ENCODE results near the gene MOSMO. TPM values are rescaled to one million over a fixed set of nuclear protein-coding genes. Genes with fewer than 3 reads are reported as not detected.
"Not testable (repeated sequence)": the region's sequence is repeated elsewhere in the genome, so short reads cannot be mapped to it uniquely, and the experiment has no call there.

The MOSMO gene
- total and polyA plus RNA-seq, 2 donors (not counting 1 experiment from before 2014, with no cell fraction given) = 13.0 to 20.2 TPM

DNA sequence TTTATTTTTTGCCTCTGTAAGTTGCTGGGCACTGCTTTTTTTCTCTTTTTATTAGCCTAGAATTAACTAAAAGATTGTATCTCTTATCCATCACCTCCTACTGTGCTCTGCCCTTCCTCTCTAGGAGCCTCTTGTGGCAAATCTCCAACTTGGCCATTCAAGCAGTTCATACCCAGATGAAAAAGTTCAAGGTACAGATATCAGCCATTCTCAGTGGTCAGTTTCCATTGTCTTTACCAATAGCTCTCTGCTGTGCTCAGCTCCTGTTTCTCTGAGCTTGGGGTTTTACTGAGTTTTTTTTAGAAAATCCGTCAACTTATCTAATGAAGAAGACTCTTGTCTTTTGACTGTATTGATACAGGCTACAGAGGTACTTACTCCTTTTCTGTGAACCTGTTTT, 15.6 kb downstream of the MOSMO start:
- no peak for TF ChIP-seq EZH2 (IDR thresholded peaks at IDR 0.05; ENCODE audit: borderline replicate concordance, insufficient read depth, low read depth, low read length, poor library complexity, severe bottlenecking)
- TF ChIP-seq, protein P1, sequence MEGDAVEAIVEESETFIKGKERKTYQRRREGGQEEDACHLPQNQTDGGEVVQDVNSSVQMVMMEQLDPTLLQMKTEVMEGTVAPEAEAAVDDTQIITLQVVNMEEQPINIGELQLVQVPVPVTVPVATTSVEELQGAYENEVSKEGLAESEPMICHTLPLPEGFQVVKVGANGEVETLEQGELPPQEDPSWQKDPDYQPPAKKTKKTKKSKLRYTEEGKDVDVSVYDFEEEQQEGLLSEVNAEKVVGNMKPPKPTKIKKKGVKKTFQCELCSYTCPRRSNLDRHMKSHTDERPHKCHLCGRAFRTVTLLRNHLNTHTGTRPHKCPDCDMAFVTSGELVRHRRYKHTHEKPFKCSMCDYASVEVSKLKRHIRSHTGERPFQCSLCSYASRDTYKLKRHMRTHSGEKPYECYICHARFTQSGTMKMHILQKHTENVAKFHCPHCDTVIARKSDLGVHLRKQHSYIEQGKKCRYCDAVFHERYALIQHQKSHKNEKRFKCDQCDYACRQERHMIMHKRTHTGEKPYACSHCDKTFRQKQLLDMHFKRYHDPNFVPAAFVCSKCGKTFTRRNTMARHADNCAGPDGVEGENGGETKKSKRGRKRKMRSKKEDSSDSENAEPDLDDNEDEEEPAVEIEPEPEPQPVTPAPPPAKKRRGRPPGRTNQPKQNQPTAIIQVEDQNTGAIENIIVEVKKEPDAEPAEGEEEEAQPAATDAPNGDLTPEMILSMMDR (IDR thresholded peaks at IDR 0.05) = no peak
- no peak for DNase-seq
- Mint-ChIP-seq H3K27ac (no peak overlapping the region), H3K4me1 (peaks cover 36% of the 10 kb centered on the region), H3K4me3 (no peak overlapping the region), H3K27me3 (no peaks in the 10 kb centered on the region), H3K9me3 (ENCODE audit: insufficient read depth) (no peaks in the 10 kb centered on the region)
- no peak overlapping the region for H3K9ac ChIP-seq (ENCODE audit: low read length)
- no peak overlapping the region for H3K27ac ChIP-seq (ENCODE audit: low read length in 2 of 2)
- intact Hi-C loops (cut with micrococcal nuclease) = no loop called here
- H3K9me3 ChIP-seq (ENCODE audit: control extremely low read depth in 1 of 3, control insufficient read depth in 2 of 3, insufficient read depth in 1 of 3, low read length in 2 of 3) = no peaks in the 10 kb centered on the region
- ChIA-PET POLR2A (no interaction called here), CTCF (no interaction called here)
- no peak for ATAC-seq (ENCODE audit: low read depth)
- peaks cover 0 to 3% of the 10 kb centered on the region in 2 experiments for H3K36me3 ChIP-seq (replicated peaks in 1 of 2; ENCODE audit: control extremely low read depth in 1 of 2, control insufficient read depth in 1 of 2, extremely low read depth in 1 of 2, insufficient read depth in 2 of 2, low read length in 1 of 2)
- H3K79me2 ChIP-seq (ENCODE audit: control insufficient read depth, insufficient read depth, low read length) = peaks cover 66% of the 10 kb centered on the region
- no peak overlapping the region for H2AFZ ChIP-seq (ENCODE audit: insufficient read depth, low read depth, low read length, poor library complexity, severe bottlenecking)
- H3K27me3 ChIP-seq (replicated peaks in 1 of 4; ENCODE audit: control extremely low read depth in 1 of 4, control insufficient read depth in 3 of 4, insufficient read depth in 4 of 4, low read length in 3 of 4) = no peaks in the 10 kb centered on the region
- no peak overlapping the region for H3K4me3 ChIP-seq (ENCODE audit: control extremely low read depth in 1 of 5, extremely low read depth in 1 of 5, insufficient read depth in 1 of 5, low read depth in 2 of 5, low read length in 4 of 5)
- no peak overlapping the region for H3K4me2 ChIP-seq (replicated peaks; ENCODE audit: low read depth, low read length, poor library complexity, severe bottlenecking)
- peaks cover 37% of the 10 kb centered on the region for H4K20me1 ChIP-seq (ENCODE audit: control insufficient read depth, insufficient read depth, low read length, poor library complexity, severe bottlenecking)
- WGBS (ENCODE audit: insufficient coverage) = no CpG with 5 or more reads among the region's 1 CpG
- peaks cover 5 to 9% of the 10 kb centered on the region in 2 donors for H3K4me1 ChIP-seq (ENCODE audit: control insufficient read depth in 2 of 2, insufficient read depth in 2 of 2, low read length in 2 of 2)

DNA sequence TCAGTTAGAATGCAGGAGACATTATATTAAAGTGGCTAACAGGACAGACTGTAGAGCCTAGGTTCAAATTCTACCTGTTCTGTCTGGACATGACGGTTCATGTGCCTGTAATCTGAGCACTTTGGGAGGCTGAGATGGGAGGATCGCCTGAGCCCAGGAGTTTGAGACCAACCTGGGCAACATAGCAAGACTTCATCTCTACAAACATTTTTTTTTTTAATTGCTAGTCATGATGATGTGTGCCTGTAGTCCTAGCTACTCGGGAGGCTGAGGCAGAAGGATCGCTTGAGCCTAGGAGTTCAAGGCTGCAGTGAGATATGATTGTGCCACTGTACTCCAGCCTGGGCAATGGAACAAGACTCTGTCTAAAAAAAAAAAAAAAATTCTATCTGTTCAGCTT, 16.9 kb downstream of the MOSMO start:
- H3K4me1 ChIP-seq (ENCODE audit: control insufficient read depth in 2 of 2, insufficient read depth in 2 of 2, low read length in 2 of 2); H3K9ac ChIP-seq (ENCODE audit: low read length); H3K9me3 ChIP-seq (ENCODE audit: control extremely low read depth in 1 of 3, control insufficient read depth in 2 of 3, insufficient read depth in 1 of 3, low read length in 2 of 3); H3K36me3 ChIP-seq (replicated peaks in 1 of 2; ENCODE audit: control extremely low read depth in 1 of 2, control insufficient read depth in 1 of 2, extremely low read depth in 1 of 2, insufficient read depth in 2 of 2, low read length in 1 of 2); DNase-seq; H3K27me3 Mint-ChIP-seq; H3K27ac ChIP-seq (ENCODE audit: low read length in 2 of 2); intact Hi-C loops (cut with micrococcal nuclease); H3K9me3 Mint-ChIP-seq (ENCODE audit: insufficient read depth); H3K27ac Mint-ChIP-seq; H2AFZ ChIP-seq (ENCODE audit: insufficient read depth, low read depth, low read length, poor library complexity, severe bottlenecking); POLR2A ChIA-PET; H3K4me2 ChIP-seq (replicated peaks; ENCODE audit: low read depth, low read length, poor library complexity, severe bottlenecking); H3K27me3 ChIP-seq (replicated peaks in 1 of 4; ENCODE audit: control extremely low read depth in 1 of 4, control insufficient read depth in 3 of 4, insufficient read depth in 4 of 4, low read length in 3 of 4); H3K4me3 ChIP-seq (ENCODE audit: control extremely low read depth in 1 of 5, extremely low read depth in 1 of 5, insufficient read depth in 1 of 5, low read depth in 2 of 5, low read length in 4 of 5); ATAC-seq (ENCODE audit: low read depth); H3K4me3 Mint-ChIP-seq: not testable (repeated sequence)
- Histone ChIP-seq H4K20me1 (ENCODE audit: control insufficient read depth, insufficient read depth, low read length, poor library complexity, severe bottlenecking) (peaks cover 26% of the 10 kb centered on the region), H3K79me2 (ENCODE audit: control insufficient read depth, insufficient read depth, low read length) (peaks cover 59% of the 10 kb centered on the region)
- 100% methylated on average over 3 of the region's 4 CpGs for WGBS (ENCODE audit: insufficient coverage)
- CTCF ChIA-PET = interaction anchor here (0.7 to 1.4 kb wide), 3 partner anchors 12 to 36 kb away, joined by 3 to 4 read pairs (median 3); no protein-coding TSS in a partner anchor
- H3K4me1 Mint-ChIP-seq = peaks cover 31% of the 10 kb centered on the region
